Measurements from ENCODE around the gene AKAIN1.

GRCh38 chr18:5158172-5158571 lies 38.9 kb downstream of the AKAIN1 start:
- TF ChIP-seq CTCF (IDR thresholded peaks at IDR 0.05) (no peak), POLR2A (IDR thresholded peaks at IDR 0.05) (no peak)
